ENCODE results near the gene HACD3.

HACD3 gene

DNA sequence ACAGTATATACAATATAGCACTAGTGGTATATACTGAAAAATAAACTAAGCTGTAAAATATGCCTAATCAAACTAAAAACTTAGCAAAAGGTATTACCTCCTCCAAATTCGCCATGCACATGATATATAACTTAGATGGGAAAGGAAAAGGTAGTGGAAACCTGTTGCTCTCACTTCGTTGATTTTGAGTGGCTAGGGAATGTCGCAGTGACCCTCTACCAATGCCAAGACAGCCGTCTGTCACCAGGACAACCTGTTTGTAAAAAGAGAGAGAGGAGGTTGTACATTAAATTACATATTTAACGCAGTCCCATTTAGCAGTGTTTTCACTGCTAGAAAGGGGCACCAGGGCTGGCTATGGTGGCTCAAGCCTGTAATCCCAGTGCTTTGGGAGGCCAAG, 69.4 kb downstream of the HACD3 start:
- TF ChIP-seq, protein P1, sequence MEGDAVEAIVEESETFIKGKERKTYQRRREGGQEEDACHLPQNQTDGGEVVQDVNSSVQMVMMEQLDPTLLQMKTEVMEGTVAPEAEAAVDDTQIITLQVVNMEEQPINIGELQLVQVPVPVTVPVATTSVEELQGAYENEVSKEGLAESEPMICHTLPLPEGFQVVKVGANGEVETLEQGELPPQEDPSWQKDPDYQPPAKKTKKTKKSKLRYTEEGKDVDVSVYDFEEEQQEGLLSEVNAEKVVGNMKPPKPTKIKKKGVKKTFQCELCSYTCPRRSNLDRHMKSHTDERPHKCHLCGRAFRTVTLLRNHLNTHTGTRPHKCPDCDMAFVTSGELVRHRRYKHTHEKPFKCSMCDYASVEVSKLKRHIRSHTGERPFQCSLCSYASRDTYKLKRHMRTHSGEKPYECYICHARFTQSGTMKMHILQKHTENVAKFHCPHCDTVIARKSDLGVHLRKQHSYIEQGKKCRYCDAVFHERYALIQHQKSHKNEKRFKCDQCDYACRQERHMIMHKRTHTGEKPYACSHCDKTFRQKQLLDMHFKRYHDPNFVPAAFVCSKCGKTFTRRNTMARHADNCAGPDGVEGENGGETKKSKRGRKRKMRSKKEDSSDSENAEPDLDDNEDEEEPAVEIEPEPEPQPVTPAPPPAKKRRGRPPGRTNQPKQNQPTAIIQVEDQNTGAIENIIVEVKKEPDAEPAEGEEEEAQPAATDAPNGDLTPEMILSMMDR (IDR thresholded peaks at IDR 0.05; ENCODE audit: low read depth, low read length): no peak
- TF ChIP-seq EZH2phosphoT487 (IDR thresholded peaks at IDR 0.05; ENCODE audit: low read depth): no peak
- no peaks in the 10 kb centered on the region for H3K9me3 ChIP-seq (ENCODE audit: insufficient read depth, low read length)
- no peaks in the 10 kb centered on the region for H3K79me2 ChIP-seq (ENCODE audit: low read length)
- H3K27me3 ChIP-seq (ENCODE audit: low read depth, low read length): no peaks in the 10 kb centered on the region
- H3K4me1 ChIP-seq (ENCODE audit: low read length): no peaks in the 10 kb centered on the region
- H2AFZ ChIP-seq (ENCODE audit: low read depth, low read length): no peak overlapping the region
- H4K20me1 ChIP-seq (ENCODE audit: insufficient read depth, low read length): no peaks in the 10 kb centered on the region
- no peak overlapping the region for H3K4me3 ChIP-seq (ENCODE audit: low read length)
- peaks cover 52% of the 10 kb centered on the region for H3K36me3 ChIP-seq (replicated peaks; ENCODE audit: low read depth, low read length)
- H3K4me2 ChIP-seq (ENCODE audit: low read length): no peak overlapping the region
- H3K27ac ChIP-seq (ENCODE audit: low read length): no peak overlapping the region
- no peak overlapping the region for H3K9ac ChIP-seq (ENCODE audit: low read length)

DNA sequence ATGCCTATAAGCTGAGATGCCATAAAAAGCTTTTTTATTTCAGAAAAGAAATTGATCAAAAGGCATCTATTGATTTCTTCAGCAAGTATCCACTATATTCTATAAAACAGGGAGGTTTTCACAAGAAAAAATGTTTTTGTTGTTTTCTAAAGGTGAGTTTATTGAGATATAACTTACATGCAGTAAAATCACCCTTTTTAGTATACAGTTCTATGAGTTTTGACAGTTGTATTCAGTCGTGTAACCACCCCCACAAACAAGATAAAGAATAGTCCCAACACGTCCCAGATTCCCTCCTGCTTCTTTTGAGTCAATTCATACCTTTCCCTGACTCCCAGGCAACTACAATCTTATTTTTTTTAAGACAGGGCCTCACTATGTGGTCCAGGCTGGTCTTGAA, 72.9 kb downstream of the HACD3 start:
- Histone ChIP-seq H3K4me3 (ENCODE audit: low read length) (no peak overlapping the region), H3K4me1 (ENCODE audit: low read length) (no peaks in the 10 kb centered on the region), H4K20me1 (ENCODE audit: insufficient read depth, low read length) (no peaks in the 10 kb centered on the region), H3K79me2 (ENCODE audit: low read length) (no peaks in the 10 kb centered on the region), H3K9ac (ENCODE audit: low read length) (no peak overlapping the region), H3K4me2 (ENCODE audit: low read length) (no peak overlapping the region), H3K36me3 (replicated peaks; ENCODE audit: low read depth, low read length) (peaks cover 38% of the 10 kb centered on the region), H3K27ac (ENCODE audit: low read length) (no peak overlapping the region), H3K27me3 (ENCODE audit: low read depth, low read length) (no peaks in the 10 kb centered on the region), H2AFZ (ENCODE audit: low read depth, low read length) (no peak overlapping the region), H3K9me3 (ENCODE audit: insufficient read depth, low read length) (no peaks in the 10 kb centered on the region)
- TF ChIP-seq EZH2phosphoT487 (IDR thresholded peaks at IDR 0.05; ENCODE audit: low read depth): no peak

DNA sequence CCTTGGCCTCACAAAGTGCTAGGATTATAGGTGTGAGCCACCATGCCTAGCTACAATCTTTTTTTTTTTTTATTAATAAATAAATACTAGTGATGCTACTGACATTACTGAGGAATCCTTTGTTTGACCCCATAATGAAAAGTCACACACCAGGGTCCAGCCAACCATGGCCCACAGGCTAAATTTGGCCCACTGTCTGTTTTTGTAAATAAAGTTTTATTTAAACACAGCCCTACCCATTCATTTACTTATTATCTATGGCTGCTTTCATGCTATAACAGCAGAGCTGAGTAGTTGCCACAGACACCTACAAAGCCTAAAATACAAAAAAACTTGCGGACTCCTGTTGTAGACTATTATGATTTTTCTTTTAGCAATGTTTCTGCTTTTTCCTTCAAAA, 73.3 kb downstream of the HACD3 start:
- Histone ChIP-seq H3K36me3 (replicated peaks; ENCODE audit: low read depth, low read length) (peaks cover 35% of the 10 kb centered on the region), H3K4me3 (ENCODE audit: low read length) (no peak overlapping the region)

DNA sequence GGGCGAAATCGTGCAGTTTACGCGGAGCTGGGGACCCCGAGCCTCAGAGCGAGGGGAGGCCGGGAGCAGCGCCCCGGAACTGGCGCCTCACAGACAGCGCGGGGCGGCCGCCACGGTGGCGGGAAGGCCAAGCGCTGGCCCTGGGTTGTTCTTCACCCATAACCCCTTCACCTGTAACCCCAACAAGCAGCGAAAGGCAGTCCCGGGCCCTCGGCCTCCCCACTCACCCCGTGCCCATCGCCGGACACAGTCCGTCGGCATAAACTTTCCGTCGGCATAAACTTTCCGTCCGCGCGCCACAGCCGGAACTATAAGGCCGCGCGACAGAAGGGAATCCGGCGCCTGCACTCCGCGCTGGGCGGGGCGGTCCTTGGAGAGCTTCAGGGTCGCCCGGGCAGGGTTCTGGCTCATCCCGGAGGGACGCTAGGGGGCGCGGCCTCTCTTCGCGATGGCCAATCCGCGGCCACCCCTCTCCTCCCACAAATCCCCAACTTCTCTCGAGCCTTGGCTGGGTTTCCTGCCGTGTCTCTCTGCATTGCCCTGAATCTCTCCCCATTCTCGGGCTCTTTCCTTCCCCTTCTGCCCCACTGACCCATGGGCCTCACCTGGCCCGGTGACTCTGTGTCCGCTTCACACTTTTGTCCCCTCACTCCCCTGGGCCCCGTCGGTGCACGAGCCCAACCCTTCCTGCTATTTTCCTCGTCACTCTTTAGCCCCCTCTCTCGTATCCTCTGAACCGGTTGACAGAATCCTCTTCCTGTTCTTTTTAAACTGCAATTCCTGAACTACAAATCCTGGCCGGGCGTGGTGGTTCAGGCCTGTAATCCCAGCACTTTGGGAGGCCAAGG, 80.8 kb downstream of the HACD3 start, which contains the start of gene INTS14:
Gene INTS14 (minus strand): TSS at position 261 of the 848 bp plus-strand sequence. CDS start 3,751 bp downstream, outside the sequence.
- Histone ChIP-seq H3K36me3 (replicated peaks; ENCODE audit: low read depth, low read length) (peaks cover 4% of the 10 kb centered on the region), H3K27ac (ENCODE audit: low read length) (peak within 1 kb of the TSS; percentile 44), H3K4me3 (ENCODE audit: low read length) (peak within 1 kb of the TSS; percentile 83), H3K9me3 (ENCODE audit: insufficient read depth, low read length) (no peaks in the 10 kb centered on the region), H3K4me2 (ENCODE audit: low read length) (peak within 1 kb of the TSS; percentile 88), H4K20me1 (ENCODE audit: insufficient read depth, low read length) (no peaks in the 10 kb centered on the region), H2AFZ (ENCODE audit: low read depth, low read length) (peak within 1 kb of the TSS; percentile 99), H3K79me2 (ENCODE audit: low read length) (peaks cover 19% of the 10 kb centered on the region), H3K27me3 (ENCODE audit: low read depth, low read length) (peaks cover 10% of the 10 kb centered on the region), H3K4me1 (ENCODE audit: low read length) (peaks cover 16% of the 10 kb centered on the region), H3K9ac (ENCODE audit: low read length) (peak within 1 kb of the TSS; percentile 80)
- TF ChIP-seq EZH2phosphoT487 (IDR thresholded peaks at IDR 0.05; ENCODE audit: low read depth): no peak
- TF ChIP-seq, protein P1 (IDR thresholded peaks at IDR 0.05; ENCODE audit: low read depth, low read length): peak; percentile 65

More for the DNA sequence above, 73.3 kb downstream of the HACD3 start:
- H3K27ac ChIP-seq (ENCODE audit: low read length): no peak overlapping the region
- no peak overlapping the region for H2AFZ ChIP-seq (ENCODE audit: low read depth, low read length)
- no peaks in the 10 kb centered on the region for H4K20me1 ChIP-seq (ENCODE audit: insufficient read depth, low read length)
- no peaks in the 10 kb centered on the region for H3K4me1 ChIP-seq (ENCODE audit: low read length)
- TF ChIP-seq, protein P1 (IDR thresholded peaks at IDR 0.05; ENCODE audit: low read depth, low read length): no peak
- TF ChIP-seq EZH2phosphoT487 (IDR thresholded peaks at IDR 0.05; ENCODE audit: low read depth): no peak
- H3K4me2 ChIP-seq (ENCODE audit: low read length): no peak overlapping the region
- H3K9me3 ChIP-seq (ENCODE audit: insufficient read depth, low read length): no peaks in the 10 kb centered on the region
- no peaks in the 10 kb centered on the region; the same call in 1 of the 2 replicates for H3K79me2 ChIP-seq (ENCODE audit: low read length)
- H3K9ac ChIP-seq (ENCODE audit: low read length): no peak overlapping the region
- H3K27me3 ChIP-seq (ENCODE audit: low read depth, low read length): no peaks in the 10 kb centered on the region

Measured in OCI-LY3 (cell line).